ENCODE data around the gene FOSL2.

DNA sequence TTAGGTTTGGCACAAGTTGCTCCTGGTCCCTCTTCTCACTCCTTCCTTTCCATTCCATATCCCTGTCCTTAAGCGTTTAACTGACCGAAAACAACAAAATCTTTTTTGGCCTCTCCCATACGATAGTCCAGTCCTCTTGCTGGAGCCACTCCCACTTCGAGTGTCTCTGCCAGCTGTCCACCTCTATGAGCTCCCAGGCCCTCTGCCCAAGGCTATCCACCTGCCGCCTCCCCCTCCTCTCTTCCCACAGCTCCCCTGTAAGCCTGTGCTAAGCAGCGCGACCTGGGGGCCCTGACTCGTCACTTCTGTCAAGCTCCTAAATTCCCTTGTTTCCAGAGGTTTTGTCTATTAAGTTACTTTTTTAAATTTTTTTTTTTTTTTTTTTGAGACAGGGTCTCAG, 47.0 kb upstream of the FOSL2 start:
- no peak for TF ChIP-seq POLR2A (IDR thresholded peaks at IDR 0.05; ENCODE audit: borderline replicate concordance, extremely low read depth, insufficient read depth, insufficient read length)
- TF ChIP-seq, protein P1, sequence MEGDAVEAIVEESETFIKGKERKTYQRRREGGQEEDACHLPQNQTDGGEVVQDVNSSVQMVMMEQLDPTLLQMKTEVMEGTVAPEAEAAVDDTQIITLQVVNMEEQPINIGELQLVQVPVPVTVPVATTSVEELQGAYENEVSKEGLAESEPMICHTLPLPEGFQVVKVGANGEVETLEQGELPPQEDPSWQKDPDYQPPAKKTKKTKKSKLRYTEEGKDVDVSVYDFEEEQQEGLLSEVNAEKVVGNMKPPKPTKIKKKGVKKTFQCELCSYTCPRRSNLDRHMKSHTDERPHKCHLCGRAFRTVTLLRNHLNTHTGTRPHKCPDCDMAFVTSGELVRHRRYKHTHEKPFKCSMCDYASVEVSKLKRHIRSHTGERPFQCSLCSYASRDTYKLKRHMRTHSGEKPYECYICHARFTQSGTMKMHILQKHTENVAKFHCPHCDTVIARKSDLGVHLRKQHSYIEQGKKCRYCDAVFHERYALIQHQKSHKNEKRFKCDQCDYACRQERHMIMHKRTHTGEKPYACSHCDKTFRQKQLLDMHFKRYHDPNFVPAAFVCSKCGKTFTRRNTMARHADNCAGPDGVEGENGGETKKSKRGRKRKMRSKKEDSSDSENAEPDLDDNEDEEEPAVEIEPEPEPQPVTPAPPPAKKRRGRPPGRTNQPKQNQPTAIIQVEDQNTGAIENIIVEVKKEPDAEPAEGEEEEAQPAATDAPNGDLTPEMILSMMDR (IDR thresholded peaks at IDR 0.05 in 2 of 3, conservative IDR thresholded peaks at IDR 0.05 in 1 of 3; ENCODE audit: borderline replicate concordance in 1 of 3, insufficient read depth in 1 of 3, low read depth in 2 of 3, low read length in 2 of 3): no peak
- TF ChIP-seq EZH2 (IDR thresholded peaks at IDR 0.05): no peak
- TF ChIP-seq, protein P2, sequence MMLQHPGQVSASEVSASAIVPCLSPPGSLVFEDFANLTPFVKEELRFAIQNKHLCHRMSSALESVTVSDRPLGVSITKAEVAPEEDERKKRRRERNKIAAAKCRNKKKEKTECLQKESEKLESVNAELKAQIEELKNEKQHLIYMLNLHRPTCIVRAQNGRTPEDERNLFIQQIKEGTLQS (IDR thresholded peaks at IDR 0.05): no peak
- TF ChIP-seq RAD21 (IDR thresholded peaks at IDR 0.05; ENCODE audit: low read depth): no peak

Measured in HCT116 (cell line).